GM21723 (cell line): ENCODE data around the gene NXPH2.
"Not testable (repeated sequence)": the region's sequence is repeated elsewhere in the genome, so short reads cannot be mapped to it uniquely, and the experiment has no call there.

Source experiments
- ATAC-seq: cut with Tn5 transposase; IDR thresholded peaks from one replicate; pipeline ENCODE4 v1.9.1; 2021; ENCODE audit warnings: mild to moderate bottlenecking, moderate library complexity; ENCODE audit not compliant: unreplicated experiment

Gene NXPH2

DNA sequence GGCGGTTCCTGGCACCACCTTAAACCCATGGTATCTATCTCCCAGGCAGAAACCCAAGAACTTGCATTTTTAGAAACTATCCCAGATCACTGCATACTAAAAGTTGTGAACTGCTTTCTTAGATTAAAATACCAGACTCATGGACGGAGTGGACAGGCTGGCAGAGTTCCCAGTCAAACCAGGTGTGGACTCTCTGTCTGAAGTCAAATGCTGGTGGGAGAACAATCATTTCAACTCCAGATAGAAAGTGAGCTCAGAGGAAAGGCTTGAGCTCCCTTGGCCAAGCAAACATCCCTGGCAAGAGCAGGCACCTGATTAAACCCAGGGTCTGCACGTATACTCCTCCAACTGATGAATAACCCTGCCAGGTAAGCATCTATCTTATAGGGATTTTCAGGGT, 19.5 kb downstream of the NXPH2 start:
- ATAC-seq = no peak

DNA sequence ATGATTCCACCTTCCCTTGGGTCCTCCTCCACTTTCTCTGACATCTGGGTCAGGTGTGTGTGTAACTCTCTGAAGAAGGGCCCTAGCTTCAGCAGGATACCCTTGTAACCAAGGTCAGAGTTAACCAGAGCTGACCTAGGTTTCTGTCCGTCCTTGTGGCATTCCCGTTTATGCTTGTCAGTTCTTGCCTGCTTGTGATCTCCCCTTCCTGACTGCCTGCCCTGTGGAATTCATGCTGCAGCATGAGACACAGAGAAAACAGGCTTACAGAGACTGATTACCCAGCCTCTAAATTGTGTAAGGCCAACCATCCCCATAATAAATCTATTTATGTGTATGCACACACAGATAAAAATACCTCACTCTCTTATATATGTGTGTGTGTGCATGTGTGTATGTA, 22.8 kb downstream of the NXPH2 start:
- no peak for ATAC-seq

DNA sequence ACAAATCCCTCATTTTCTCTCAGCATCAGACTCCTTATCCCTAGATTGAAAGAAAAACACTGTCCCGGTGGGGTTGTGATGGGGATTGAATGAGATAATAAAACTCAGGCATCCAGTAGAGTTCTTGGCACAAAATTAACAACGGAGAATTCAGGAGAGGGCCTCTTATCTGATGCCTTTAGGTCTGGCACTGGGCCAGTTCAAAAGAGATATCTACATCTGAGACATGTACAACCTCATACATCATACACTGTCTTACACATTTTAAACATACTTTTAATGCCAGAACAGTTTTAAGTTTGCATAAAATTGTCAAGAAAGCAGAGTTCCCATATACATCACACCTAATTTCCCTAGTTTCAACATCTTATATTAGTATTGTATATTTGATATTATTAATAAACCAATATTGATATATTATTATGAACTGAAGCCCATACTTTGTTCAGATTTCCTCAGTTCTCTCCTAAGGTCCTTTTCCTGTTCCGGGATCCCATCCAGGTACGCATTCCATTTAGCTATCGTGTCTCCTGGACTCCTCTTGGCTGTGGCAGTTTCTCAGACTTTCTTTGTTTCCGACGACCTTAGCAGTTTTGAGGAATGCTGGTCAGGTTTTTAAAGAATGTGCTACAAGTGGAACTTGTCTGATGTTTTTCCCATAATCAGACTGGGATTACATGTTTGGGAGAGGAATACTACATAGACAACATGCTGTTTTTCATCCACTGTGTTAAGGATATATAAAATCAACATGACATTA, 27.8 kb downstream of the NXPH2 start:
- no peak for ATAC-seq

DNA sequence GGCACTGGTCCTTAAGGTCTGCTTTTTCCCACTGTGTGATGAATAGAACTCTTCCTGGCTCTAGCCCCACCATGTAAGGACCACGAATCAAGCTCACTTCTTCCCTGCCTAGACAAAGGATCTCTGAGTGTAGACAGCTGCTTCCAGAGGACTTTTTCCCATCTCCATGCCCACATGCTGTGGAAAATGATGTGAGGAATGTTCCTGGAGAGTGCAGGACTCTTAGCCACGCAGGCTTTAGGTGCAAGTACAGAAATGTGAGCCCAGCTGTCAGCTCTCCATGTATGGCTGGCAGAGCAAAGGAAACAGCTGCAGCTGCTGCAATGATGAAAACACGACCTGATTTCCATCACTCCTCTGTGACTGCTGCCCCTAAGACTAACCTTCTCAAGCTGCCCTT, 35.5 kb downstream of the NXPH2 start:
- ATAC-seq = no peak

DNA sequence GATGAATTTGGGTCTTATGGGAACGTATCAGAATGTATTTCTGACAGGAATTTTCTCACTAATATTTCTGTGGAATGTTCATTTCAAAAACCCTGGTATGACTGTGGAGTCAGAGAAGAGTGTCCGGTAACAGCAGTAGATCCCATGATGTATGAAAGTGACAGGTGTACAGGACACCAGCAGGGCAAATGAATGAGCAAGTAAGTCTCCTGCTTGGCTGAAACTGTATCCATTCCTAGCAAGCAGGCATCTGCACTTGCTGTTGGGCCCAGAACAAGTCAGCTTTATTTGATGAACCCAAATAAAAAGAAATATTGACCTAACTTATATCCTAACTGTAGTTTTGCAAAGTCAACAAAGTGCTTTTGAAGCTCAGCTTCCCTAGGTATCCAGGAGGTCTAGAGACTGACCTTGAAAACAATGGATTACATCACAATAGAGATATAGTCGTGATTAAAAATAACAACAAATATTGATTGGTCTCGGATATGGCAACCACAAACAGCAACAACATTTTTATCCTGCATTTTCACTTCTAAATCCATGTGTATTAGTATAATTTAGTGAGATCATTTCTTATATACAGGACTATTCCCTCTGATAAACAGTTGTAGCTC, 37.6 kb downstream of the NXPH2 start:
- no peak for ATAC-seq

DNA sequence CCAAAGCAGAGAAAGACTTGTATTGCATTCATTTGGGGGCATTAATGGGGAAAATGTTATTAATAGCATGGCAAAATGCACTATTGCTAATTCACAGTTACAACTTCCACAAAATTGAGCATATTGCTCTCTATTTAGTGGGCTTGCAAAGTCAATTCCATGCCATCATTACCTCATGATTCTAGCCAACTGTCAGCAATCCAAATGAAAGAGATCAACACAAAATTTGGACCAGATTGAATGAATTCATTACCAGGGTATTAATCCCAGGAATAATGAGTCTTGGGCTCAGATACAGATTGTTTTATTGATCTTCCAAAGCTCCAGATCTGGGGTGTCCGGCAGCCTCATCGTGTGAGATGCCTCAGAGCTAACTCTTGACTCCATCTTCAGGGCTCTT, 38.3 kb downstream of the NXPH2 start:
- ATAC-seq = no peak

DNA sequence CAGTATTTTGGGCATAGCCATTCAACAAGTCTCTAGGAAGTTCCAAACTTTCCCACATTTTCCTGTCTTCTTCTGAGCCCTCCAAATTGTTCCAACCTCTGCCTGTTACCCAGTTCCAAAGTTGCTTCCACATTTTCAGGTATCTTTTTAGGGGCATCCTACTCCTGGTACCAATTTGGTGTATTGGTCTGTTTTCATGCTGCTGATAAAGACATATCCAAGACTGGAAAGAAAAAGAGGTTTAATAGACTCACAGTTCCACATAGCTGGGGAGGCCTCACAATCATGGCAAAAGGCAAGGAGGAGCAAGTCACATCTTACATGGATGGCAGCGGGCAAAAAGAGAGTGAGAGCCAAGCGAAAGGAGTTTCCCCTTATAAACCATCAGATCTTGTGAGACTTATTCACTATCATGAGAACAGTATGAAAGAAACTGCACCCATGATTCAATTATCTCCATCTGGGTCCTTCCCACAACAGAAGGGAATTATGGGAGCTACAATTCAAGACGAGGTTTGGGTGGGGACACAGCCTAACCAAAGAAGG, 43.1 kb downstream of the NXPH2 start:
- ATAC-seq = not testable (repeated sequence)

DNA sequence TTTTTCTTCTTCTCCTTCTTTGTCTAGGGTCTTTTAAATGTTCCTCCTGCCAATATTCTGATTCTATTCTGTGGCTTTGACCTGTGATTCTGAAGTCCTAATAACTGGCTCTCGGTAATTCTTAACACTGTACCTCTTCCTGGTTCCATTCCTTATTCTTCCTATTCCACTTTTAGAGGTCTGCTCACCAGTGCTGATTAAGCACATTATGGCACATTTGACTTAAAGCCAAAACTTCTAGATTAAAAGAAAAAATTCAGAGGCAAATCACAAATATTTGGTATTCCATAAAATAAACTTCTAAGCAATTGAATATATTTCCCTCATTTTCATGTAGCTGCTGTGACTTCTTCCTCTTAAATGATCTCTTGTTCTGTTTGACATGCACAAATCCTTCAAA, 47.5 kb downstream of the NXPH2 start:
- ATAC-seq = no peak

DNA sequence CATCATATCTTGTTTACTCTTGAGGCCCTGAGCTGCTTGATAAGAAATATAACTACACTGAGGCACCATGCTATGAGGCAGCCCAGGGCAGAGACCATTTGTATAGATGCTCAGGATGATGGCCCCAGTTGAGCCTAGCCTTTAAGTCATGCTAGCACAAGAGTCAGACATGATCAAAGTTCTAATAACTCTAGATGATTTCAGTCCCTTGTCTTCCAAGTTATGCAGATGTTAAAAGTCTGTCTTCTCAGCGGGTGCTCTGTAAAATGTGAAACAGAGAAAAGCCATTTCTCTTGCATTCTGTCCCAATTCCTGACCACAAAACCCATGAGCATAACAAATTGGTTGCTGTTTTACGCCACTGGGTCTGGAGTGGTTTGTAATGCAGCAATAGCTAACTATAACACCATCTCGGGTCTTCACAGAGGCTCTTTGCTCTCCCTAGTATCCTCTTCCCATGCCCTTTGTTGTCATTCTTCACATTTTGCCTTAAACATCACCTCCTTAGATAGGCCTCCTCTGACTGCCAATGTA, 49.6 kb downstream of the NXPH2 start:
- no peak for ATAC-seq

DNA sequence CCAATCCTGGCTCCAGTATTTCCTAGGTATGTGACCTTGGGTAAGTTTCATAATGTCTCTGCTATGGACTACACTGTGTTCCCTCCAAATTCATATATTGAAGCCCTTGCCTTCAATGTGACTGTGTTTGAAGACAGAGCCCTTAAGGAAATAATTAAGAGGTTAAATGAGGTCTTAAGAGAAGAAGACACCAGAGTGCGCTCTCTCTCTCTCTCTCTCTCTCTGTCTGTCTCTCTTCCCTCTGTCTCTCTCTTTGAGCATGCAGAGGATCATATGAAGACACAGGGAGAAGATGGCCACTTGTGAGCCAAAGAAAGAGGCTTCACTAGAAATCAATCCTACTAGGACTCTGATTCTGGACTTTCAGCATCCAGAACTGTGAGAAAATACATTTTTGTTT, 52.2 kb downstream of the NXPH2 start:
- ATAC-seq = no peak

DNA sequence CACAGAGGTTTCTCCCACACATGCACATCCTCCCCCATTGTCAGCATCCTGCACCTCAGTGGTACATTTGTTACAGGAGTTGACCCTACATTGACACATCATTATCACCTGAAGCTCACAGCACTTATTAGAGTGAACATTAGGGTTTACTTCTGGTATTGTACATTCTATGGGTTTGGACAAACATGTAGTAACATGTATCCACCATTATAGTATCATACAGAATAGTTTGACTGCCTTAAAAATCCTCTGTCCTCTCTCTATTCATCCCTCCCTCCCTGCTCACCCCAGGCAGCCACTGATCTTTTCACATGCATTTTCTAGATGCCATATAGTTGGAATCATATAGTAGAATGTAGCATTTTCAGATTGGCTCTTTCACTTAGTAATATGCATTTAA, 53.5 kb downstream of the NXPH2 start:
- ATAC-seq = no peak

DNA sequence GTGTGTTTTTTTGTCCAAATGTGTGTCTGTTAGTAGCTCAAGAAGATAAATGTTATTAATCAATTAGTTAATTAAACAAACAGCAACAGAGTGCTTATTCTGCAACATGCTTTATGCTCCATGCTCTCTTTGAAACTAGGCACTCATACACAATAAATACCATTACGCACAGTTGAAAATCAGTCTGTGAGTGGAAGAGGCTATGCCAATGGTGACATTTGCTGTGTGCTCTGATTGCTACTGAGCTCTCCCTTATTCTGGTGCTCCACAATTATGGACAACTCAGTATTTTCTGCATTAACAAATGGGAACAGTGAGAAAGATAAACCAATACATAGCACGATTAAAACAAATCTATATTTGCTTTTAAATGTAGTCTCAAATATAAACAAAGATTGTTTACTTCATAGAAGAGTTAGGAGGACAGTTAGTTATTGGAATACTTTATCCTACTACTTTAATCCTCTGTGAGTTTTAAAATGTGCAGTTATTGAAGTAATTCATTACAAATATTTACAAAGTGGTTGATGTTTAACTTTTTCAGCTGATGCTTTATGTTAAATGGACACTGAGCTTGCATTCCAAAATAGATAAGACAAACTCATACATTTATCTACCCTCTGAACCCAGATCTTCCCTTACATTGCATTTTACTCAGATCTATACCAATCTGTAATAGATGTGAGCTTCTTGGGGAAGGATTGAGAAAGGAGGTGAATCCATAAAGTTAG, 55.3 kb downstream of the NXPH2 start:
- no peak for ATAC-seq

DNA sequence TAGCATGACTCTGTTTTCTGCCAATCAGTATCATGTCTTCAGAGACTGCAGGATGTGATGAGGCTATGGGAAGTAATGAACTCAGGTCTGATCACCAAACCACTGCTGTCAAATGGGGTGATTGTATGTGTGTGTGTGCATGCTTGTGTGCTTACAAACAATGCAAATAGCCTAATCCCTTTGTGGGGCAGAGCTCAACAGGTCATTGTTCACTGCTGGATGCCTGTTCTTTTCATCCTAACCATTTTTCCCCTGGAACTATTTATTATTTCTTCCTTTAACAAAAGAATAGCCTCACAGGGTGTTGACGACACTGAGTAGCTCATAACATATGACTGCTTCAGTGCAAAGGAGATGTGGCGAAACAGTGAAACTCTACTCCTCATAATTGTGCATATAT, 55.9 kb downstream of the NXPH2 start:
- ATAC-seq = no peak

DNA sequence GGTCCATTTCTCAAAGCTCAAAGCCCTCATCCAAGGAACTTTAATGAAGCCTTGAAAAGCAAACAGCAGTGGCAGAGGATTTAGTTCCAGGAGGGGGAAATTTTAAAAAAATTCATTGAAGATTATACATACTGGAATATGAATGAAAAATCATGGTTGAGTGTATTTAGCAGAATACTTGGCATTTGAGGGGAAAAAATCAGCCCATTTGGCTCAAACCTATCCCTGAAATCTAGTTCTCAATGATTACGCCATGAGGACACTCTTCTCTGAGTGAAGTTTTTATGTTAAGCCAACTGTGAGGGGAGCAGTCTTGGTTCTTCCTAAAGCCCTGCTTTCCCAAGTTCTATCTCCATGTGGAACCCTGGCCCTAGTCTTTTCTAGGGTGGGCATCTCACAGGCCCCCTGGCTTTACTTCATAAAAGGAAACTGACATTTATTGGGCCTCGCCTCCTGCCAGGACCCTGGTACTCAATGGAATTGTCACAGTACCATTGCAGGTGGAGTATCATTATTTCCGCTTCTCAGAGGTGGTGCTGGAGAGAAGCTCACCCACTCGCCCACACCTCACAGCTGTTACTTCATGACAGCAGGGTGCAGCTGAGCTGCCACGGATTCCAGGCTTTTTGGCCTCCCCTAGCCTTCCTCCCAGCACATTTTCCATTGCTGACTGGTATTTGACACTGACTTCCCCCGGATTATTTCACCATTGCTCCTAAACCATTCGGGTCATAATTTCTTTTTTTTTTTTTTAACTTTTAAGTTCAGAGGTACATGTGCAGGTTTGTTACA, 56.8 kb downstream of the NXPH2 start:
- no peak for ATAC-seq

DNA sequence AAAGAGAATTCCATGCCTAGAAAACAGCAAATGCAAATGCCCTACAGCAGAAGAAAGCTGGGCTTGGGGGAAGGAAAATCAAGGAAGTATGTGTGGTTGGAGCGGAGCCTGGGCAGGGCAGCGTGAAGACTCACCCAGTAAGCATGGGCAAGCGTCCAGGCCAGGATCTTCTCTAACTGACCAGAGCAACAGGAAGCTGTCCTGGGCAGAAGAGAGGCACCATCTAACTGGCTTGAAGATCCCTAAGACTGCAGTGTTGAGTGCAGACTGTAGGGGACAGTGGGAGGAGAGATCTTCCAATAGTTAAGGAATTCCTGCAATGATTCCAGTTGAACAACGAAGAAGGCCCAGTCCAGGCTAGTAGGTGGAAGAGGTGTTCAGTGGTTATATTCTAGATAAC, 57.9 kb downstream of the NXPH2 start:
- no peak for ATAC-seq

DNA sequence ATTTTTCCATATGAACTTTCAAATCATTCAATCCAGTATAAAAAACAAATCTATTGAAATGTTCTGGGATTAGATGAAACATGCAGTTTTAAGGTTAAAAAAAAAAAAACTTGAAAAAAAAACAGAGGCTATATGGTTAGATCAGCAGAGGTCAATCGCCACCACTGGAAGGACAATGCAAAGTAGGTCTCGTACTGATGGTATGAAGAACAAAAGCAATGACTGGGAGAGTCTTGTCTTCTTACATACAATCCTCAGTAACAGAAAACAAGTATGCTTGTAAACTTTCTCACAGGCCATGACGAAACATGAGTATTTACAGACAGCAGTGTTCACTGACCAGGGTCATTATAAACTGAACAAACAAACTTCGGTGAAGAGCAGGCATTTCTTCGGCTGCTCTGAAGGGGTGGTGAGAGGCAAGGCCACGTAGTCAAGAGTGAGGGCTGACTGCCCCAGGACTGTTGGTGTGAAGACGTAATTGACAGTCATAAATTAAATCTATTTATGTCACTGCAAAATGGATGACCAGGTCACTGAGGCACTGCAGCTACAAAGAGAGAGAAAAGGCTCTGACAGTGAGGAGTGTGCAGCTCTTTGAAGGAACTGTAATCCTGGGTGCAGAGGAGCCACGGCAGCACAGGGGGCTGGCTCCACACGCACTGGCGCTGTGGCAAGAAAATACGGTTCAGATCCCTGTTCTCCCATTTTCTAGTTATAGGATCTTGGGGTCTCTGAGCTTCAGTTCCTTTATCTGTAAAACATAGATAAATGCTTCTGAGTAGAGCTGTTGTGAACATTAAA, 60.0 kb downstream of the NXPH2 start:
- ATAC-seq = no peak

DNA sequence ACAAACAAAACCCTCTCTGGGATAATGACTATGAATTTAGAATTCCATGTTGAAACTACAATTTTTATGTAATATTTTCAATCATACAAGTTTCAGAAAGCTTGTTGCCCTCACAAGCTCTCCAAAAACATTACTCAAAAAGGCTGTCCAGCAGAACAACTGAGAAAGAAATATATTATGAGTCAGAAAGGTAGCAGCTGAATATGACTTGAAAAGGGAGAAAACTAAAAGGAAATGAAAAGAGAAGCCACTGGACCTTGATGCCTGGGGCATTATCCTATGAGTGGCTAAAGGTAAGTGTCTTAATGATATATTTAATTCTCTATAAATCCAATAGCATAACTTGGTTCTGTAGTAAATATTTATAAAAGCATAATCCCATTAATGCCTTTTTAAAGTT, 61.8 kb downstream of the NXPH2 start:
- ATAC-seq = no peak

DNA sequence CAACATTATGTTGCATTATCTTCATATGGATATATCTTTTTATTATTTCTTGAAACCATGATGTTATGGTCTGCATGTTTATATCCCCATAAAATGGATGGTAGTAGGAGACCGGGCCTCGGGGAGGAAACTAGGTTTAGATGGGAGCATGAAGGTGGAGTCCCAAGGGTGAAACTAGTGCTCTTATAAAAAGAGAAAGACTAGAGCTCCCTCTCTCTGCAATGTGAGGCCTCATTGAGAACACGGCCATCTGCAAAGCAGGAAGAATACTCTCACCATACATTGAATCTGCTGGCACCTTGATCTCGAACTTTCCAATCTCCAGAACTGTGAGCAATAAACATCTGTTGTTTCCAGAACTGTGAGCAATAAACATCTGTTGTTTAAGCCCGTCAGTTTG, 64.0 kb downstream of the NXPH2 start:
- peak; percentile 32 for ATAC-seq

DNA sequence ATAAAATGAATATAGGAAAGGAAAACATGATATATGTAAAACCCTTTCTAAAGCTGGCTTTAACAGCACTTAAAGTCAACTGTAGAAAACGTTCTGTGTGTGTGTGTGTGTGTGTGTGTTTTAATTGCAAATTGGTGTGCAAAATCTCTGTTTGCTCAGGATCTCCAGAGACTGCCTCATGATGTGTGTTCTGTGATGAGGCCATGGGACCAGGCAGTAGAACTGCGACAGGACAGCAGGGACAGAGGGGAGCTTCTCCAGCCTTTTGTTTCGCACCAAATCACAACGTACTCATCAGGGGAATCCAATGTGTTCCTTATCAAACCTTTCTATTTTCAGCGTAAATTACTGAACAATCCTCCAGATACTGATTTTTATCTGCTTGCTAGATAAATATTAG, 66.7 kb downstream of the NXPH2 start:
- ATAC-seq = no peak

DNA sequence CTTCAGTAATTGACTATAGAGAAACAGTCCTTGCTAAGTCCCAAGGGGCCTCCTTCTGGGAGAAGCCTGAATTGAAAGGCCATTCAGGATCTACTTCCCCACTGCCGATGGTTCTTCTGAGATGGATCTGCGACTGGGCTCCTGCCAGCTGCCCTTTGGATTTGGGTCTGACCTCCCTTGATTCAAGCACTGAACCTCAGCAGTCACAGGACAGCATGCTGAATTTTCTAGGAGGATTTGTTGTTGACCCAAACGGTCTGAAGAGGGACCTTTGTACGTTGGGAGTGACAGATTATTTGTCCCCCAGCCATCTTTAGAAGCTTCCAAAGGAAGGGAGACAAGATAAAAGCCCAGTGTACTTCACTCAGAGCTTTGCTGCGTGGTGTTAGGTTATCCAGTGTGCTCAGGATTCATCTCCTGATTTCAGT, 67.1 kb downstream of the NXPH2 start:
- ATAC-seq = no peak
